ENCODE results near the gene TICAM2. TPM values are rescaled to one million over a fixed set of nuclear protein-coding genes. Genes with fewer than 3 reads are reported as not detected.

Gene TICAM2
- total RNA-seq, 1 experiment from 2014 or later = 1.0 TPM

- H3K27ac Mint-ChIP-seq = no peak overlapping the region
- no peaks in the 10 kb centered on the region for H3K27me3 Mint-ChIP-seq (ENCODE audit: low read depth)
- H3K9me3 Mint-ChIP-seq = no peaks in the 10 kb centered on the region
- DNase-seq (ENCODE audit: low spot score) = no peak
- no peak for TF ChIP-seq CBFB (CRISPR knock-in tag; IDR thresholded peaks at IDR 0.05; ENCODE audit: low read depth)
- TF ChIP-seq GABPB1 (CRISPR knock-in tag; IDR thresholded peaks at IDR 0.05) = no peak
- no peak for TF ChIP-seq ELF4 (CRISPR knock-in tag; IDR thresholded peaks at IDR 0.05; ENCODE audit: low read depth)
- TF ChIP-seq USF2 (CRISPR knock-in tag; IDR thresholded peaks at IDR 0.05) = no peak
- TF ChIP-seq GTF2I (CRISPR knock-in tag; conservative IDR thresholded peaks at IDR 0.05) = no peak
- no peak for TF ChIP-seq IRF1 (CRISPR knock-in tag; IDR thresholded peaks at IDR 0.05)
- TF ChIP-seq NFE2L1 (CRISPR knock-in tag; IDR thresholded peaks at IDR 0.05) = no peak
- no peak for TF ChIP-seq SP1 (CRISPR knock-in tag; conservative IDR thresholded peaks at IDR 0.05)
- peaks cover 13% of the 10 kb centered on the region for H3K4me1 Mint-ChIP-seq
- POLR2A ChIA-PET = interaction anchor here (0.6 kb wide), 2 partner anchors 114 to 870 kb away, joined by 3 read pairs; no protein-coding TSS in a partner anchor
- no peaks in the 10 kb centered on the region for H3K36me3 Mint-ChIP-seq
- CTCF ChIA-PET = interaction anchor here (0.7 to 2.5 kb wide), 18 partner anchors 9 to 276 kb away, joined by 3 to 21 read pairs (median 4); partner anchors contain the start of gene FEM1C
- peak; percentile 93 for ATAC-seq
- no peak overlapping the region for H3K4me3 Mint-ChIP-seq
These were observed 30.8 kb downstream of the TICAM2 start for GRCh38 chr5:115571441-115571878.

- H3K9me3 Mint-ChIP-seq = peaks cover 7% of the 10 kb centered on the region; the same call in 1 of the 2 replicates
- H3K27me3 Mint-ChIP-seq (ENCODE audit: low read depth) = no peaks in the 10 kb centered on the region
- DNase-seq (ENCODE audit: low spot score) = no peak
- H3K4me3 Mint-ChIP-seq = no peak overlapping the region
- CTCF ChIA-PET = no interaction called here
- no peak for ATAC-seq
- TF ChIP-seq, protein P1, sequence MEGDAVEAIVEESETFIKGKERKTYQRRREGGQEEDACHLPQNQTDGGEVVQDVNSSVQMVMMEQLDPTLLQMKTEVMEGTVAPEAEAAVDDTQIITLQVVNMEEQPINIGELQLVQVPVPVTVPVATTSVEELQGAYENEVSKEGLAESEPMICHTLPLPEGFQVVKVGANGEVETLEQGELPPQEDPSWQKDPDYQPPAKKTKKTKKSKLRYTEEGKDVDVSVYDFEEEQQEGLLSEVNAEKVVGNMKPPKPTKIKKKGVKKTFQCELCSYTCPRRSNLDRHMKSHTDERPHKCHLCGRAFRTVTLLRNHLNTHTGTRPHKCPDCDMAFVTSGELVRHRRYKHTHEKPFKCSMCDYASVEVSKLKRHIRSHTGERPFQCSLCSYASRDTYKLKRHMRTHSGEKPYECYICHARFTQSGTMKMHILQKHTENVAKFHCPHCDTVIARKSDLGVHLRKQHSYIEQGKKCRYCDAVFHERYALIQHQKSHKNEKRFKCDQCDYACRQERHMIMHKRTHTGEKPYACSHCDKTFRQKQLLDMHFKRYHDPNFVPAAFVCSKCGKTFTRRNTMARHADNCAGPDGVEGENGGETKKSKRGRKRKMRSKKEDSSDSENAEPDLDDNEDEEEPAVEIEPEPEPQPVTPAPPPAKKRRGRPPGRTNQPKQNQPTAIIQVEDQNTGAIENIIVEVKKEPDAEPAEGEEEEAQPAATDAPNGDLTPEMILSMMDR (IDR thresholded peaks at IDR 0.05) = no peak
- TF ChIP-seq PREB (CRISPR knock-in tag; IDR thresholded peaks at IDR 0.05; ENCODE audit: borderline replicate concordance) (no peak), GTF2I (CRISPR knock-in tag; conservative IDR thresholded peaks at IDR 0.05) (no peak), ZNF423 (CRISPR knock-in tag; IDR thresholded peaks at IDR 0.05) (no peak), ATF1 (CRISPR knock-in tag; IDR thresholded peaks at IDR 0.05) (no peak)
- TF ChIP-seq, protein P2, sequence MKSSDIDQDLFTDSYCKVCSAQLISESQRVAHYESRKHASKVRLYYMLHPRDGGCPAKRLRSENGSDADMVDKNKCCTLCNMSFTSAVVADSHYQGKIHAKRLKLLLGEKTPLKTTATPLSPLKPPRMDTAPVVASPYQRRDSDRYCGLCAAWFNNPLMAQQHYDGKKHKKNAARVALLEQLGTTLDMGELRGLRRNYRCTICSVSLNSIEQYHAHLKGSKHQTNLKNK (CRISPR knock-in tag; IDR thresholded peaks at IDR 0.05) = no peak
- no peaks in the 10 kb centered on the region for H3K36me3 Mint-ChIP-seq
- H3K4me1 Mint-ChIP-seq = peaks cover 10% of the 10 kb centered on the region
- no peak overlapping the region for H3K27ac Mint-ChIP-seq
- POLR2A ChIA-PET = no interaction called here
These were observed 33.6 kb downstream of the TICAM2 start for GRCh38 chr5:115568668-115569067.

GRCh38 chr5:115565233-115565632, 37.0 kb downstream of the TICAM2 start:
- no peak for DNase-seq (ENCODE audit: low spot score)
- no peaks in the 10 kb centered on the region for H3K27me3 Mint-ChIP-seq (ENCODE audit: low read depth)
- no peak for ATAC-seq
- no peaks in the 10 kb centered on the region for H3K4me1 Mint-ChIP-seq
- ChIA-PET POLR2A (no interaction called here), CTCF (interaction anchor here (2.0 kb wide), 1 partner anchor 9 kb away, joined by 11 read pairs; no protein-coding TSS in a partner anchor)
- H3K4me3 Mint-ChIP-seq = no peak overlapping the region
- H3K9me3 Mint-ChIP-seq = peaks cover 12% of the 10 kb centered on the region; the same call in 1 of the 2 replicates
- H3K27ac Mint-ChIP-seq = no peak overlapping the region
- no peaks in the 10 kb centered on the region for H3K36me3 Mint-ChIP-seq
- TF ChIP-seq GABPB1 (CRISPR knock-in tag; IDR thresholded peaks at IDR 0.05) (no peak), IRF2 (CRISPR knock-in tag; IDR thresholded peaks at IDR 0.05; ENCODE audit: borderline replicate concordance, low read depth) (no peak), ESRRA (CRISPR knock-in tag; IDR thresholded peaks at IDR 0.05; ENCODE audit: borderline replicate concordance) (no peak), TEAD1 (CRISPR knock-in tag; IDR thresholded peaks at IDR 0.05) (no peak), RELA (CRISPR knock-in tag; IDR thresholded peaks at IDR 0.05; ENCODE audit: borderline replicate concordance) (no peak)
- TF ChIP-seq, protein P3, sequence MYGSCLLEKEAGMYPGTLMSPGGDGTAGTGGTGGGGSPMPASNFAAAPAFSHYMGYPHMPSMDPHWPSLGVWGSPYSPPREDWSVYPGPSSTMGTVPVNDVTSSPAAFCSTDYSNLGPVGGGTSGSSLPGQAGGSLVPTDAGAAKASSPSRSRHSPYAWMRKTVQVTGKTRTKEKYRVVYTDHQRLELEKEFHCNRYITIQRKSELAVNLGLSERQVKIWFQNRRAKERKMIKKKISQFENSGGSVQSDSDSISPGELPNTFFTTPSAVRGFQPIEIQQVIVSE (CRISPR knock-in tag; IDR thresholded peaks at IDR 0.05; ENCODE audit: borderline replicate concordance) = no peak
- TF ChIP-seq, protein P4, sequence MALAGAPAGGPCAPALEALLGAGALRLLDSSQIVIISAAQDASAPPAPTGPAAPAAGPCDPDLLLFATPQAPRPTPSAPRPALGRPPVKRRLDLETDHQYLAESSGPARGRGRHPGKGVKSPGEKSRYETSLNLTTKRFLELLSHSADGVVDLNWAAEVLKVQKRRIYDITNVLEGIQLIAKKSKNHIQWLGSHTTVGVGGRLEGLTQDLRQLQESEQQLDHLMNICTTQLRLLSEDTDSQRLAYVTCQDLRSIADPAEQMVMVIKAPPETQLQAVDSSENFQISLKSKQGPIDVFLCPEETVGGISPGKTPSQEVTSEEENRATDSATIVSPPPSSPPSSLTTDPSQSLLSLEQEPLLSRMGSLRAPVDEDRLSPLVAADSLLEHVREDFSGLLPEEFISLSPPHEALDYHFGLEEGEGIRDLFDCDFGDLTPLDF (CRISPR knock-in tag; IDR thresholded peaks at IDR 0.05) = no peak
- TF ChIP-seq, protein P5, sequence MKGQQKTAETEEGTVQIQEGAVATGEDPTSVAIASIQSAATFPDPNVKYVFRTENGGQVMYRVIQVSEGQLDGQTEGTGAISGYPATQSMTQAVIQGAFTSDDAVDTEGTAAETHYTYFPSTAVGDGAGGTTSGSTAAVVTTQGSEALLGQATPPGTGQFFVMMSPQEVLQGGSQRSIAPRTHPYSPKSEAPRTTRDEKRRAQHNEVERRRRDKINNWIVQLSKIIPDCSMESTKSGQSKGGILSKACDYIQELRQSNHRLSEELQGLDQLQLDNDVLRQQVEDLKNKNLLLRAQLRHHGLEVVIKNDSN (CRISPR knock-in tag; IDR thresholded peaks at IDR 0.05) = no peak
- TF ChIP-seq, protein P6, sequence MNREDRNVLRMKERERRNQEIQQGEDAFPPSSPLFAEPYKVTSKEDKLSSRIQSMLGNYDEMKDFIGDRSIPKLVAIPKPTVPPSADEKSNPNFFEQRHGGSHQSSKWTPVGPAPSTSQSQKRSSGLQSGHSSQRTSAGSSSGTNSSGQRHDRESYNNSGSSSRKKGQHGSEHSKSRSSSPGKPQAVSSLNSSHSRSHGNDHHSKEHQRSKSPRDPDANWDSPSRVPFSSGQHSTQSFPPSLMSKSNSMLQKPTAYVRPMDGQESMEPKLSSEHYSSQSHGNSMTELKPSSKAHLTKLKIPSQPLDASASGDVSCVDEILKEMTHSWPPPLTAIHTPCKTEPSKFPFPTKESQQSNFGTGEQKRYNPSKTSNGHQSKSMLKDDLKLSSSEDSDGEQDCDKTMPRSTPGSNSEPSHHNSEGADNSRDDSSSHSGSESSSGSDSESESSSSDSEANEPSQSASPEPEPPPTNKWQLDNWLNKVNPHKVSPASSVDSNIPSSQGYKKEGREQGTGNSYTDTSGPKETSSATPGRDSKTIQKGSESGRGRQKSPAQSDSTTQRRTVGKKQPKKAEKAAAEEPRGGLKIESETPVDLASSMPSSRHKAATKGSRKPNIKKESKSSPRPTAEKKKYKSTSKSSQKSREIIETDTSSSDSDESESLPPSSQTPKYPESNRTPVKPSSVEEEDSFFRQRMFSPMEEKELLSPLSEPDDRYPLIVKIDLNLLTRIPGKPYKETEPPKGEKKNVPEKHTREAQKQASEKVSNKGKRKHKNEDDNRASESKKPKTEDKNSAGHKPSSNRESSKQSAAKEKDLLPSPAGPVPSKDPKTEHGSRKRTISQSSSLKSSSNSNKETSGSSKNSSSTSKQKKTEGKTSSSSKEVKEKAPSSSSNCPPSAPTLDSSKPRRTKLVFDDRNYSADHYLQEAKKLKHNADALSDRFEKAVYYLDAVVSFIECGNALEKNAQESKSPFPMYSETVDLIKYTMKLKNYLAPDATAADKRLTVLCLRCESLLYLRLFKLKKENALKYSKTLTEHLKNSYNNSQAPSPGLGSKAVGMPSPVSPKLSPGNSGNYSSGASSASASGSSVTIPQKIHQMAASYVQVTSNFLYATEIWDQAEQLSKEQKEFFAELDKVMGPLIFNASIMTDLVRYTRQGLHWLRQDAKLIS (CRISPR knock-in tag; IDR thresholded peaks at IDR 0.05; ENCODE audit: borderline replicate concordance) = no peak
